ENCODE data around the gene MPPE1. TPM values are rescaled to one million over a fixed set of nuclear protein-coding genes. Genes with fewer than 3 reads are reported as not detected.

MPPE1 gene
- total RNA-seq, 1 experiment from 2014 or later, result 17.9 TPM

GRCh38 chr18:11902522-11903292 is 5.4 kb downstream of the MPPE1 start:
- no peaks in the 10 kb centered on the region for H3F3A ChIP-seq (ENCODE audit: low read length, unreplicated experiment)
- no peaks in the 10 kb centered on the region for H4K20me1 ChIP-seq (ENCODE audit: low read length)
- no peak overlapping the region for H3K27ac ChIP-seq (ENCODE audit: low read length)
- H3K9me2 ChIP-seq (replicated peaks; ENCODE audit: low read length), result no peaks in the 10 kb centered on the region
- peaks cover 10% of the 10 kb centered on the region for H3K79me2 ChIP-seq (ENCODE audit: low read length)
- ATAC-seq (peak; percentile 83), DNase-seq (peak; percentile 37)
- no peak overlapping the region for H2AFZ ChIP-seq (ENCODE audit: low read length)
- no peak overlapping the region for H3K9ac ChIP-seq (ENCODE audit: low read length)
- intact Hi-C loops (cut with micrococcal nuclease), result no loop called here
- H3K9me3 ChIP-seq (ENCODE audit: low read length), result no peaks in the 10 kb centered on the region
- no peaks in the 10 kb centered on the region for H3K27me3 ChIP-seq (ENCODE audit: low read length)
- CTCF ChIA-PET, result no interaction called here
- peaks cover 12% of the 10 kb centered on the region for H3K4me1 ChIP-seq (ENCODE audit: insufficient read depth, low read length)
- BruUV-seq (replicated peaks), result no TSS peak
- no peaks in the 10 kb centered on the region for H3K36me3 ChIP-seq (ENCODE audit: low read depth, low read length)
- H3K4me3 ChIP-seq (ENCODE audit: low read length), result no peak overlapping the region
- POLR2A ChIA-PET (ENCODE audit: unreplicated experiment), result no interaction called here
- no peak overlapping the region for H3K4me2 ChIP-seq (ENCODE audit: low read length)
- TF ChIP-seq EZH2phosphoT487 (IDR thresholded peaks at IDR 0.05; ENCODE audit: borderline replicate concordance, low read length) (no peak), EZH2 (IDR thresholded peaks at IDR 0.05; ENCODE audit: low read length, unreplicated experiment) (no peak)
- TF ChIP-seq, protein P1, sequence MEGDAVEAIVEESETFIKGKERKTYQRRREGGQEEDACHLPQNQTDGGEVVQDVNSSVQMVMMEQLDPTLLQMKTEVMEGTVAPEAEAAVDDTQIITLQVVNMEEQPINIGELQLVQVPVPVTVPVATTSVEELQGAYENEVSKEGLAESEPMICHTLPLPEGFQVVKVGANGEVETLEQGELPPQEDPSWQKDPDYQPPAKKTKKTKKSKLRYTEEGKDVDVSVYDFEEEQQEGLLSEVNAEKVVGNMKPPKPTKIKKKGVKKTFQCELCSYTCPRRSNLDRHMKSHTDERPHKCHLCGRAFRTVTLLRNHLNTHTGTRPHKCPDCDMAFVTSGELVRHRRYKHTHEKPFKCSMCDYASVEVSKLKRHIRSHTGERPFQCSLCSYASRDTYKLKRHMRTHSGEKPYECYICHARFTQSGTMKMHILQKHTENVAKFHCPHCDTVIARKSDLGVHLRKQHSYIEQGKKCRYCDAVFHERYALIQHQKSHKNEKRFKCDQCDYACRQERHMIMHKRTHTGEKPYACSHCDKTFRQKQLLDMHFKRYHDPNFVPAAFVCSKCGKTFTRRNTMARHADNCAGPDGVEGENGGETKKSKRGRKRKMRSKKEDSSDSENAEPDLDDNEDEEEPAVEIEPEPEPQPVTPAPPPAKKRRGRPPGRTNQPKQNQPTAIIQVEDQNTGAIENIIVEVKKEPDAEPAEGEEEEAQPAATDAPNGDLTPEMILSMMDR (conservative IDR thresholded peaks at IDR 0.05; ENCODE audit: low read depth, low read length), result no peak

GRCh38 chr18:11901826-11902438 is 6.2 kb downstream of the MPPE1 start:
- no TSS peak for BruUV-seq (replicated peaks)
- H3K9me3 ChIP-seq (ENCODE audit: low read length), result no peaks in the 10 kb centered on the region
- TF ChIP-seq EZH2phosphoT487 (IDR thresholded peaks at IDR 0.05; ENCODE audit: borderline replicate concordance, low read length) (no peak), EZH2 (IDR thresholded peaks at IDR 0.05; ENCODE audit: low read length, unreplicated experiment) (no peak)
- TF ChIP-seq, protein P1 (conservative IDR thresholded peaks at IDR 0.05; ENCODE audit: low read depth, low read length), result no peak
- no peak overlapping the region for H3K4me2 ChIP-seq (ENCODE audit: low read length)
- no peak overlapping the region for H3K27ac ChIP-seq (ENCODE audit: low read length)
- H3K4me1 ChIP-seq (ENCODE audit: insufficient read depth, low read length), result peaks cover 5% of the 10 kb centered on the region; the same call in 1 of the 2 replicates
- H3K27me3 ChIP-seq (ENCODE audit: low read length), result no peaks in the 10 kb centered on the region
- POLR2A ChIA-PET (ENCODE audit: unreplicated experiment), result no interaction called here
- DNase-seq (no peak), ATAC-seq (no peak)
- CTCF ChIA-PET, result no interaction called here
- no peaks in the 10 kb centered on the region for H4K20me1 ChIP-seq (ENCODE audit: low read length)
- peaks cover 2% of the 10 kb centered on the region; the same call in 1 of the 2 replicates for H3K79me2 ChIP-seq (ENCODE audit: low read length)
- no peaks in the 10 kb centered on the region for H3K9me2 ChIP-seq (replicated peaks; ENCODE audit: low read length)
- H2AFZ ChIP-seq (ENCODE audit: low read length), result no peak overlapping the region
- H3F3A ChIP-seq (ENCODE audit: low read length, unreplicated experiment), result no peaks in the 10 kb centered on the region
- H3K4me3 ChIP-seq (ENCODE audit: low read length), result no peak overlapping the region
- intact Hi-C loops (cut with micrococcal nuclease), result no loop called here
- no peaks in the 10 kb centered on the region for H3K36me3 ChIP-seq (ENCODE audit: low read depth, low read length)
- H3K9ac ChIP-seq (ENCODE audit: low read length), result no peak overlapping the region

DNA sequence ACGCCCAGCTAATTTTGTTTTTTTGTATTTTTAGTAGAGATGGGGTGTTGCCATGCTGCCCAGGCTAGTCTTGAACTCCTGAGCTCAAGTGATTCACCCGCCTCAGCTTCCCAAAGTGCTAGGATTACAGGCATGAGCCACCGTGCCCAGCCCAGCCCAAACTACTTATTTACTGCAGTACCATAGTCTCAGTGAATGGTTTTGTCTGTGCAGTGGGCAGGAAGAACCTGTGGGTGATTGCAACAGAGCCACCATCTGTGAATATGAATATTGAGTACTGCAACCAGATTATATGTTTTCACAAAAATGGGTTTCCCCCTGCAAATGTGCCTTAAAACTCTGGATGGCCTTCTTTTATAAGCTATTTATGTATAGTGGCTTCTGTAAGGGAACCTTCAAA is 9.1 kb downstream of the MPPE1 start:
- intact Hi-C loops (cut with micrococcal nuclease), result no loop called here
- Histone ChIP-seq H3K4me2 (ENCODE audit: low read length) (no peak overlapping the region), H3K9ac (ENCODE audit: low read length) (no peak overlapping the region), H3K36me3 (ENCODE audit: low read depth, low read length) (peaks cover 3% of the 10 kb centered on the region; the same call in 1 of the 2 replicates), H3K79me2 (ENCODE audit: low read length) (no peaks in the 10 kb centered on the region), H3K4me1 (ENCODE audit: insufficient read depth, low read length) (peaks cover 4% of the 10 kb centered on the region; the same call in 1 of the 2 replicates), H4K20me1 (ENCODE audit: low read length) (no peaks in the 10 kb centered on the region), H3K9me2 (replicated peaks; ENCODE audit: low read length) (no peaks in the 10 kb centered on the region), H3K27ac (ENCODE audit: low read length) (no peak overlapping the region), H3F3A (ENCODE audit: low read length, unreplicated experiment) (no peaks in the 10 kb centered on the region), H3K4me3 (ENCODE audit: low read length) (no peak overlapping the region), H3K27me3 (ENCODE audit: low read length) (no peaks in the 10 kb centered on the region), H2AFZ (ENCODE audit: low read length) (no peak overlapping the region), H3K9me3 (ENCODE audit: low read length) (no peaks in the 10 kb centered on the region)
- ChIA-PET CTCF (no interaction called here), POLR2A (ENCODE audit: unreplicated experiment) (no interaction called here)
- DNase-seq, result no peak
- ATAC-seq, result no peak
- BruUV-seq (replicated peaks), result no TSS peak
- TF ChIP-seq, protein P1 (conservative IDR thresholded peaks at IDR 0.05; ENCODE audit: low read depth, low read length), result no peak
- no peak for TF ChIP-seq EZH2phosphoT487 (IDR thresholded peaks at IDR 0.05; ENCODE audit: borderline replicate concordance, low read length)
- TF ChIP-seq EZH2 (IDR thresholded peaks at IDR 0.05; ENCODE audit: low read length, unreplicated experiment), result no peak

All from PC-3 (cell line).